OCI-LY3 (cell line): Measurements from ENCODE around the gene PLB1.

Experiments
- CTCF ChIP-seq: fragments of 200-600, 300-600 bp; sonication (generic); IDR thresholded peaks from 2 replicates; pipeline ENCODE4 v1.5.1; 2014; ENCODE audit warnings: antibody characterized with exemption, low read length, low read depth
- EZH2phosphoT487 ChIP-seq: fragments of 200-600 bp; shearing (Covaris generic); IDR thresholded peaks from 2 replicates; pipeline ENCODE4 v1.6.1; 2018; ENCODE audit warnings: antibody characterized with exemption, mixed run types, low read depth

DNA sequence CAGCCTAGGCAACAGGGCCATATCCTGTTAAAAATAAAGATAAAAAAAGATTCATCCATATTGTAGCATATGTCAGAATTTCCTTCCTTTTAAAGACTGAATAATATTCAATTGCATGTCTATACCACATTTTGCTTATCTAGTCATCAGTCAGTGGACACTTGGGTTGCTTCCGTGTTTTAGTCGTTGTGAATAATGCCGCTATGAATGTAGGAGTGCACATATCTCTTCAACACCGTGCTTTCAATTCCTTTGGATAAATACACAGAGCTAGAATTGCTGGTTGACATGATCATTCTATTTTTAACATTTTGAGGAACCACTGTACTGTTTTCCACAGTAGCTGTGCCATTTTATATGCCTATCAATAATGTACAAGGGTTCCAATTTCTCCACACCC, 14.0 kb upstream of the PLB1 start:
- TF ChIP-seq CTCF (no peak), EZH2phosphoT487 (no peak)
